ENCODE measurements around the gene KLF11. TPM values are rescaled to one million over a fixed set of nuclear protein-coding genes. Genes with fewer than 3 reads are reported as not detected.

Gene KLF11
- total RNA-seq, 1 donor from 2014 or later, result 23.5 TPM

DNA sequence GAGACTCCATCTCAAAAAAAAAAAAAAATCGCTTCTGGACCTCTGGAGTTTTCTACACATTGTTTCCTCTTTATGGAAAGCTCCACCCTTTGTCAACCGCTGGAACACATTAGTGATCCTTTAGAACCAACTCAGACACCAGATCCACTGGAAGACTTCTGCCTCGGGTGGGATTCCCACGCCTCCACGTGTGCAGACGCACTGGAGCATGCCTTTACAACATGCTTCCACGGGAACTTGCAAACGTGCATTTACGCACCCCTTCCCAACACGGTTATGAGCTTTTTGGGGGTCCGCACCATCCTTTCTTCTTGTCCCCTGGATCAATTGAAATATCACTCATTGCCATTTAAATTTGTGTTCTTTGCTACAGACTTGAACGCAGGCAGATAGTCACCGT is 31.8 kb downstream of the KLF11 start:
- no peak for DNase-seq (ENCODE audit: low spot score)
- no peak for ATAC-seq
- intact Hi-C loops (cut with DNase I), result loop anchor here (10.0 kb wide), 1 partner anchor 360 kb away; no protein-coding TSS in a partner anchor

DNA sequence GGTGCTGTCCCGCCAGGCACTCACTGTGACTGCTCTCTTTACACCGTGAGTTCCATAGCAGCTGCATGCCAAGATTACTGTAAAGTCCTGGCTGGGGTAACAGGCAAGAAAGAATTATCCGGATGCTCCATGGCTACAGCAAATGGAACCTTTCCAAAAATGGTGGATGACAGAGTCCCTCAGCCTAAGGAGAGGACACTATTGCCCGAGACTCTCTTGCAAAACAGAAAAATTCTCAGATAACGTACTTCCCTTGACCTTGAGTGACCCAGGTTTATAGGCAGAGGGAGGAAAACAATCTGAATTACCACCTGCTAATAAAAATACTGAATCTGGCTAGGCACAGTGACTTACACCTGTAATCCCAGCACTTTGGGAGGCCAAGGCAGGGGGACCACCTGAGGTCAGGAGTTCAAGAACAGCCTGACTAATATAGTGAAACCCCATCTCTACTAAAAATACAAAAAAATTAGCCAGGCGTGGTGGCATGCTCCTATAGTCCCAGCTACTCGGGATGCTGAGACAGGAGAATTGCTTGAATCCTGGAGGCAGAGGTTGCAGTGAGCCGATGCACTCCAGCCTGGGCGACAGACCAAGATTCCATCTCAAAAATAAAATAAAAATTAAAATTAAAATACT is 32.3 kb downstream of the KLF11 start:
- DNase-seq (ENCODE audit: low spot score), result no peak
- ATAC-seq, result no peak
- intact Hi-C loops (cut with DNase I), result loop anchor here (10.0 kb wide), 1 partner anchor 359 kb away; no protein-coding TSS in a partner anchor

GRCh38 chr2:10076511-10076910 is 33.2 kb downstream of the KLF11 start:
- intact Hi-C loops (cut with DNase I), result loop anchor here (10.0 kb wide), 1 partner anchor 358 kb away; no protein-coding TSS in a partner anchor
- ATAC-seq (no peak), DNase-seq (ENCODE audit: low spot score) (no peak)

DNA sequence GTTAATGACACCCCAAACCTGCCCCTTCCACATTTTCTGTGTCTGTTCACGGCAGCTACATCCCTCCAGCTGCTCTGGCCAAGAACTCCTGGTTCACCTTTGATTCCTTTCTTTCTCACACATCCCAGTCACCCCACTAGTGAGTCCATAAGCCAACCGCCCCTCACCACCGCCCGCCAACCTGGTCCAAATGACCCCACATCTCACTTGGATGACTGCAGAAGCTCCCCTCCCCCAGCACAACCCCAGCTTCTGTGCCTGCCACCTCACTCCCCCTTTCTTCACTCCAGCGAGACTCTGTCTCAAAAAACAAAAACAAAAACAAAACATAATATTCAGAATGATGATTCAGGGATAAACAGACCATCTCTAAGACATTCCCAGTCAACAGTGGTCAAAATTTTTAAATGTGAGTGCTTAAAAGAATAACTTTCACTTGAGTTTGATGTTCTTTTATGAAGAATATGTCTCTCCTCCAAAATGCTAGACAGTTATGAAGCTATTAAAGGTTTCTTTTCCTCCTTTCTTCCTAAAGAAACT is 33.7 kb downstream of the KLF11 start:
- intact Hi-C loops (cut with DNase I), result loop anchor here (10.0 kb wide), 1 partner anchor 358 kb away; no protein-coding TSS in a partner anchor
- ATAC-seq (no peak), DNase-seq (ENCODE audit: low spot score) (no peak)

DNA sequence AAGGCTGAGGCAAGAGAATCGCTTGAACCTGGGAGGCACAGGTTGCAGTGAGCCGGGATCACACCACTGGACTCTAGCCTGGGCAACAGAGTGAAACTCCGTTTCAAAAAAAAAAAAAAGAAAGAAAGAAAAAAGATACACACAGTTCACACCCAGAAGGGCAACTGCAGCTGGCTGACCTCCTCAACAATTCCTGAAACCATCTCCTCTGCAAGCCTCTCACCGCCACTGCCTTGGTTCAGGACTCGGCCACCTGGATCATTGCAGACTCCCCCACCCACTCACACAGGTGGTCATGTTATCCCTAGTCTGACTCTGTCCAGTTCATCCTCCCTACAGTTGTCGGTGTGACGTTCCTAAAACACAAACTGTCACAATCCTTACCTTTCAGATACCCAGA is 34.7 kb downstream of the KLF11 start:
- ATAC-seq, result no peak
- intact Hi-C loops (cut with DNase I), result loop anchor here (10.0 kb wide), 1 partner anchor 357 kb away; no protein-coding TSS in a partner anchor
- no peak for DNase-seq (ENCODE audit: low spot score)

DNA sequence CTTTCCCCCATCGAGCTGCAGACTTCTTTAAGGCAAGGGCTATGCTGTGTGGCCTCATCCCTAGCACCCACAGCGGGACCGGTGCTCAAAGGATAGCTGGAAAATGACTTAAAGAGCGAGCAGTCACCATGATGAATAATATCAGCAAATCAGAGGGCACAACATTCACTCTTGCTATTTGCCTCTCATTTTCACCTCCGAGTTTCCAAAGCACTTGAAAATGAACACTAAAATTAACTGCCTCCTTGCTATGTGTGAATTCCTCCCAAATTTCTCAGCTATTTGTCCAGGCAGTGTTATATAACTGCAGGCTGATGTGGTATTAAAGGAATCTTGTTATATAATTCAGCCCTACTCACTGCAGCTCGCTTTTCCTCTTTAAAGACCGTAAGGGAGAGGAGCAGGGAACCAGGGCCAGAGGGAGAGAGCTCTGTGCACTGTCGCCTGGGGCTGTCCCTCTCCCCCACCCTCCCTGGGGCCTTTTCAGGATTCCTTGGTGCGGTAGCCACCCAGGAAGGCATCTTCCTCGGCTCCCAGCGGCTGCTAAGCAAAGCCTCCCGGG is 35.4 kb downstream of the KLF11 start:
- DNase-seq (ENCODE audit: low spot score) (no peak), ATAC-seq (peak; percentile 63)
- intact Hi-C loops (cut with DNase I), result loop anchor here (10.0 kb wide), 1 partner anchor 356 kb away; no protein-coding TSS in a partner anchor

DNA sequence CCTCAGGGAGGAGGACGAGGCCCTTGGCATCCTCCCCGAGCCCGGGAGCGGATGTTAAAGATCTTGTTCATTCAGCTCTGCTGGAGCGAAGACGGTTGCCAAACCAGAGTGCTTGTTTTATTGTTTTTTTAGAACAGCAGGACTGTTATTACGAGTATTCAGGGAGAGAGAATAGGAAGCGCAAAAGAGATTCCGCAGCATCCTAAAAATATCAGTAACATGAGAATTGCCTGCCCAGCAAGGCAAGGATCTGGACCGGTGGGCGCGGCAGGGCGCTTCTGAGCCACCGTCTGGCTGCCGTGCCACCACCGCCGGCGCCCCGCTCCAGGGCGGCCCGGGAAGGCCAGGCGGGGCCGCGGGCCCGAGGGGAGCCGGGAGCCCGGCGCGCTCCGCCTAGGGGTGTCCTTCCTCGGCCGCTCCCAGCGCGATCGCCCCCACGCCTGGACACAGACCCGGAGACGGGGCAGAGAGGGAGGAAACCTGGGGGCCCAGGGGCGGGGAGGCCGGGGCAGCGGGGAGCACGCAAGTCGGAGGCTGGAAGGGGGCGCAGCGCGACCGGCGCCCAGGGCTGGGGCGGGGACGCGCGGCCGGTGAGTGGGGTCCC is 36.0 kb downstream of the KLF11 start:
- intact Hi-C loops (cut with DNase I), result loop anchor here (10.0 kb wide), 1 partner anchor 355 kb away; no protein-coding TSS in a partner anchor
- no peak for DNase-seq (ENCODE audit: low spot score)
- ATAC-seq, result peak; percentile 68

GRCh38 chr2:10079870-10080535 is 36.7 kb downstream of the KLF11 start, which contains the start of gene CYS1:
TSS of gene CYS1 (minus strand) at chr2:10080411. CDS start at chr2:10080223, 188 bp downstream.
- ATAC-seq (peak; percentile 9), DNase-seq (ENCODE audit: low spot score) (no peak)
- intact Hi-C loops (cut with DNase I), result loop anchor here (10.0 kb wide), 1 partner anchor 355 kb away; no protein-coding TSS in a partner anchor

GRCh38 chr2:10080536-10081304 is 37.4 kb downstream of the KLF11 start:
- DNase-seq (ENCODE audit: low spot score), result no peak
- intact Hi-C loops (cut with DNase I), result no loop called here
- ATAC-seq, result peak; percentile 9

DNA sequence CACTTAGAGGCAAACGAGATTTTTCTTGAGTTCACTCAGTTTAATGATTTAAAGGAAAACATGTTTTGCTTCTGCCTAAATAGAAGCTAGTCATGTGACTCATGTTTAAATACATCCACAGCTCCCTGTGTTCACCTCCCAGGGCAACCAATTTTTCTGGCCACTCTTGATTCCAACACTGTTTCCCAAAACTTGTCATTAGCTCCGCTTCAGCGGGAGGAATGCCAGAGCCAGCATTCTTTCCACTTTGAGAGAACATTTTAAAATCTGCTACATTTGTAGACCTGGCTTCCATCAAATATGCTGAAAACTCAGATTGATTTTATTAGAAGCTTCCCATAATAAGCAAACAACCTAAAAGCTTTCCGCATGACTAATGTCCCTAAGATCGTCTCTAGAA is 39.7 kb downstream of the KLF11 start:
- ATAC-seq (no peak), DNase-seq (ENCODE audit: low spot score) (no peak)
- intact Hi-C loops (cut with DNase I), result no loop called here

DNA sequence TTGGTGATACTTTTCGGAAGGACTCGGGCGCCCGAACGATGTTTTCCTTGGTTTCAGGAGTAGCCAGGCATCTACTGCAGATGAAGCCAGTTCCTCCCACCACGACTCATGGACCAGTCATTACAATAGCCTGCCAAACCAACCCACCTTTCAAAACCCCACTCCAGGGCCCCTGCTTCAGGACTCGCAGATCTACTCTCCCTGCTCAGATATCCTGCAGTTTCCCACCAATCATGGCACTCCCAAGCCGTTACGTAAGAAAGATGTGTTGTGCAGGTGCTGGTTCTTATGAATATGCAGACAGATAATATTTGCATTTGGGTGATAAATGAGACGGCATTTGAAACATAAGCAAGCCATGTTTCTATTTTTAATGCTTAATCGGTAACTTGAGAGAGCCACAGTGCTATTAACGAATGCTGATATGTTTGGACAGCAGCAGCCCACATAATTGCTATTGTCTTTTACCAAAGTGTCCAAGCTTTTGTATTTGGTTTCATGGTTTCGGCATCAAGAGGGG is 40.4 kb downstream of the KLF11 start:
- no peak for ATAC-seq
- DNase-seq (ENCODE audit: low spot score), result no peak
- intact Hi-C loops (cut with DNase I), result no loop called here

DNA sequence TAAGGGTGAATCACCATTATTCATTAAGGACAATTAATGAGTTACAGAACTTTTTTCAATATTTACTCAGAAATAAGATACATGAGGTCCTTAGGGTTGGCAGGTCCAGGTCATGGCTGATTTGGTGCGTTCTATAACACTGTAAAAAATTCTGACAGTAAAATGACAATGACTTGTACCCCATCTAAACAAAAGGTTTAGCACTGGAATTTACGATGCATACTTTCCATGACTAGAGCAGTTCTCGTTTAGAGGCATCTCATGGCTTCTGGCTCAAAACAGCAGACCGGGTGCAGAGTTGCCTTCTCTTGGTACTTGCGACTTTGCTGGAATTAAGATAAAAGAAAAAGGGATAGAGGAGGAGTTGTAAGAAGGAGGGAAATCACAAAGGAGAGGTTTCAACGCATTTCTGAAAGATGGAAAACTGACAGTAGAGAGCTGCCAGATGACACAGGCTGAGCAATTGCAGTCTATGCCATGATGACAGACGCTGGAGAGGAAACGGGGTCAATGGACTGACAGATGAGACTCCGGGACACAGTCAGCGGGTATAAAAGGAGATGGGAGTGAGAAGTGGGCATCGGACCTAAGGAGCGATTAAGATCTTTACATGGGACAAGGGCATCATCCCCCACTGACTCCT is 41.0 kb downstream of the KLF11 start:
- DNase-seq (ENCODE audit: low spot score) (no peak), ATAC-seq (no peak)
- intact Hi-C loops (cut with DNase I), result no loop called here

DNA sequence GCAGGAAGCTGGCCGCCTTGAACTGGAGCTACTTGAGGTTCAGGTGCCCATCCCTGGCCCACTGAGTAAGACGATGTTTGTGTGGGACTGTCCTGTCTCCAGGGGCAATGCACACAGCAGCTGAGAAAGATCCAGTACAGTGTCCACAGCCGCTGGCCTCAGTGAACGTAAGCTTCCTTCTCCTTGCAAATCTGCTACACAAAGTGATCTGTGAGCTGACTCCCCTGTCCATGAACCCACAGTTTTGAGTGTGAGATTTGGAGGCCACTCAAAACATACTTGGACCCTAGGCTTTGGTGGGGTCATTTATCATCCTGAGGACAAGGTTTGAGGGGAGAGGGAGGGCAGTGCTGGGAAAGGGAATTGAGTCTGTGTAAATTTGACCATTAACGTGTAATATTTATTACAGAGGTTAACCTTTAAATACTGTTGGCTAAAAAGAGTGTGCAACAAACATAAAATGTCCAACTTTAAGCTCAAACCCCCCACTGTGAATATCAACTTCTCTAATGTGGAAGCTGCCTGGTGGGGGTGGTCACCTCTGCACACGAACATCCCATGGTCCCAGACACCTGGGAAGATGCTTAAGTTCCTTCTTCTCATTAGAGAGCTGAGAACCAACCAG is 41.8 kb downstream of the KLF11 start:
- no peak for ATAC-seq

DNA sequence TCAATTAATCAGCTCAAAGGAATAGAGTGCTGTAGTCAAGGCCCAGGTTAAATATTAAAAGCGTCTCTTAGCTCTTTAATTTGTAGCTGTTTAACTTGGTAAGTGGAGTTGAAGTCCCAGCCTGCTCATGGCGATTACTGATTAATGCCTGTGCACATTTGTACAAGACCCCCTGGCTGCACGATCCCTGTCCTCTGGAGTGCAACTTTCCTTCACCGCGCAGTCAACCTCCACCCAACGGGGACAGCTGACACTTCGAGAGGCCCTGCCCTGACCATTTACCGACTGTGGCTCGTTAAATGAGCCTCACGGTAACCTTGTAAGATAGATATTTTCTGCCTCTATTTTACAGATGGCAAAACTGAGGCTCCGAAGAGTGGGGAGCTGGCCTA is 42.3 kb downstream of the KLF11 start:
- intact Hi-C loops (cut with DNase I), result no loop called here
- DNase-seq (ENCODE audit: low spot score), result no peak
- no peak for ATAC-seq

More for the DNA sequence above, 41.8 kb downstream of the KLF11 start:
- DNase-seq (ENCODE audit: low spot score), result no peak
- intact Hi-C loops (cut with DNase I), result no loop called here

GRCh38 chr2:10086950-10087349 is 43.6 kb downstream of the KLF11 start:
- DNase-seq (ENCODE audit: low spot score) (no peak), ATAC-seq (no peak)
- intact Hi-C loops (cut with DNase I), result no loop called here

GRCh38 chr2:10087360-10087759 is 44.0 kb downstream of the KLF11 start:
- DNase-seq (ENCODE audit: low spot score) (no peak), ATAC-seq (no peak)
- intact Hi-C loops (cut with DNase I), result no loop called here

GRCh38 chr2:10089565-10090190 is 46.3 kb downstream of the KLF11 start:
- intact Hi-C loops (cut with DNase I), result no loop called here
- ATAC-seq (no peak), DNase-seq (ENCODE audit: low spot score) (no peak)

Data from sciatic nerve (tissue), 2 donors.